Left forelimb (tissue), 1 donor: ENCODE results near the gene ACP3.
"Not testable (repeated sequence)": the region's sequence is repeated elsewhere in the genome, so short reads cannot be mapped to it uniquely, and the experiment has no call there.

Experiments
- DNase-seq: peaks from one replicate; pipeline ENCODE4 v3.0.0-alpha.2; 2018; ENCODE audit warnings: low spot score

ACP3 gene, protein sequence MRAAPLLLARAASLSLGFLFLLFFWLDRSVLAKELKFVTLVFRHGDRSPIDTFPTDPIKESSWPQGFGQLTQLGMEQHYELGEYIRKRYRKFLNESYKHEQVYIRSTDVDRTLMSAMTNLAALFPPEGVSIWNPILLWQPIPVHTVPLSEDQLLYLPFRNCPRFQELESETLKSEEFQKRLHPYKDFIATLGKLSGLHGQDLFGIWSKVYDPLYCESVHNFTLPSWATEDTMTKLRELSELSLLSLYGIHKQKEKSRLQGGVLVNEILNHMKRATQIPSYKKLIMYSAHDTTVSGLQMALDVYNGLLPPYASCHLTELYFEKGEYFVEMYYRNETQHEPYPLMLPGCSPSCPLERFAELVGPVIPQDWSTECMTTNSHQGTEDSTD

DNA sequence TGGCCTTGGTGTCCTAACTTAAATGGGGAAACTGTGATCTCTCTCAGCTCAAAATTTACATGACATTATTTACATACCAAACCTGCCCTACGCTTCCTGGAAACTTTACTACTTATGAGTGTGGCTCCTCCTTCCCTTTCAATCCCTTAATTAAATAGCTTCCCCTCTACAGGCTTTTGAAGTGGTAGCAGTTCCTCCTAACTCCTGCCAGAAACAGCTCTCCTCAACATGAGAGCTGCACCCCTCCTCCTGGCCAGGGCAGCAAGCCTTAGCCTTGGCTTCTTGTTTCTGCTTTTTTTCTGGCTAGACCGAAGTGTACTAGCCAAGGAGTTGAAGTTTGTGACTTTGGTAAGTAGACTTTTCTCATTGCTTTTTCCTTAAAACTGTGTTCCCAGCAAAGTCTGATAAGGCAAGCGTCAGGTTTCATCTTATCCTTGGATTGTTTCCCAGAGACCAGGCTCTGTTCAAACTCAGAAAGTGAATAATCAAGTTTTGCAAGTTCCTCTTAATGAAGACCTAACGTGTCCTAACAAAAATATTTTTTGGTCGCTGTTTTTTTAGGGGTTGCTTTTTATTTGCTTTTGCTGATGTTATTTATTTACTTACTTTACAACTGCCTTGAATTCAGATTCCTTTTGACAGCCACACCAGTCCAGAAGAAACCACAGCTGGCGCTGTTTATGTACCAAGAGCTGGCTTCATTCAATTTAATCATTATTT, at the start of gene ACP3:
ACP3 (plus strand) TSS at position 179 of the 720 bp plus-strand sequence; CDS start at position 229, 50 bp downstream.
- no peak for DNase-seq

DNA sequence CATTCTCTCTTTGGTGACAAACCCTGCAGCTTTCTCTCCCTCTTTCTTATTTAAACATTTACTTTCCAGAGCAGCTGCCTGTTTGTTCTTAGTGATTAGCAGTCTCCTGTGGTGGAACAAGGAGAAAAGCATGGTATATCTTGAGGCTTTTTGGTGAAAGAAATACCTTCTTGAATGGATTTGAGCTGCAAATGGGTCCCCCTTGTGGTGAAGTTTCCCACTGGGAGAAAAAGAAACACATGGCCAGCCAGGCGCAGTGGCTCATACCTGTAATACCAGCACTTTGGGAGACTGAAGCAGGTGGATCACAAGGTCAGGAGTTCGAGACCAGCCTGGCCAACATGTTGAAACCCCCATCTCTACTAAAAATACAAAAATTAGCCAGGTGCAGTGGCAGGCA, 48.3 kb upstream of the ACP3 start:
- no peak for DNase-seq

DNA sequence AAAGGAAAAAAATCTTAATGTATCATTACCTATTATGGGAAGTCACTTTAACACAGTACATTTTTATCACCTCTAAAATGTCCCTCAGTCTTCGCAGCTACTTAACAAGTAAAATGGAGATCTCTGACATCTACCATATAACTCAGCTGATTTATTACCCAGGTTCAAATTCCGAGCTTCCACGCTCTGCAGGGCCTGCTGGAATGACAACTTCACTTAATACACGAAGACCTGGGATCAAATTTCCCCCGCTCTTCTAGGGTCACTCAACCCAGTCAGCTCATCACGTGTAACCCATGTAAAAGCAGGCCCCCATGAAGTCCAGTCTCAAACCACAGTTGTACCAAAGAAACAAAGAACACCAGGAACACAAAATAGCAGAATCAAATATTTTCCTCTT, 44.2 kb upstream of the ACP3 start:
- no peak for DNase-seq

DNA sequence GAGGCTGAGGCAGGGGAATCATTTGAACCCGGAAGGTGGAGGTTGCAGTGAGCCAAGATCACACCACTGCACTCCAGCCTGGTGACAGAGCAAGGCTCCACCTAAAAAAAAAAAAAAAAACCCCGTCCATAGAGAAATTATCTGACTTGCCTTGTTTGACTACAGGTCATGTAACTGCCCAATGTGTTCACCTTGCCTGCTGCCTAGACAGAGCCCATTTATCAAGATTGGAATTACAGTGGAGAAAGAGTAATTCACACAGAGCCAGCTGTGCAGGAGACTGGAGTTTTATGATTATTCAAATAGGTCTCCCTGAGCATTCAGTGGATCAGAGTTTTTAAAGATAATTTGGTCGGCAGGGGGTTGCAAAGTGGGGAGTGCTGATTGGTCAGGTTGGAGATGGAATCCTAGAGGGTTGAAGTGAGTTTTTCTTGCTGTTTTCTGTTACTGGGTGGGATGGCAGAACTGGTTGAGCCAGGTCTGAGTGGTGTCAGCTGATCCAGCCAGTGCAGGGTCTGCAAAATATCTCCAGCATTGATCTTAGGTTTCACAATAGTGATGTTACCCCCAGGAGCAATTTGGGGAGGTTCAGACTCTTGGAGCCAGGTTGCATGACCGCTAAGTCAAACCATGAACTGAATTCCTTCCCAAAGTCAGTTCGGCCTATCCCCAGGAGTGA, 40.8 kb upstream of the ACP3 start:
- DNase-seq: no peak

DNA sequence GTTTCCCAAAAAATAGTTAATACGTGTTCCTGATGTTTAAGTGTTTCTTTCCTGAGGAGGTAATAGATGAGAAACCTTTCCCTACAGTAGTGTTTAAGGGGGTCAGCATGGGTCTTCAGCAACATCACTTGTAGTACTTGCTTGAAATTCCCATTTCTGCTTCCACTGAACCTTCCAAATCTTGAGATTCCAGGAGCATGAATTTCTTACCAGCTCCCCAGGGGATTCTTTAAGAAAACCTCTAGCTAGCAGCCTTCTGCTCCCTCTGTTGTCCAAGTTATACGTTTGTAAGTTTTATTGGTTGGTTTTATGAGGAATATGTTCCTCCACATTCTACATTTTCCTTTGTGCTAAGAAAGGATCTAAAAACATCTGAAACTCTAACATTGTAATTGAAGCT, 38.2 kb upstream of the ACP3 start:
- DNase-seq: no peak

DNA sequence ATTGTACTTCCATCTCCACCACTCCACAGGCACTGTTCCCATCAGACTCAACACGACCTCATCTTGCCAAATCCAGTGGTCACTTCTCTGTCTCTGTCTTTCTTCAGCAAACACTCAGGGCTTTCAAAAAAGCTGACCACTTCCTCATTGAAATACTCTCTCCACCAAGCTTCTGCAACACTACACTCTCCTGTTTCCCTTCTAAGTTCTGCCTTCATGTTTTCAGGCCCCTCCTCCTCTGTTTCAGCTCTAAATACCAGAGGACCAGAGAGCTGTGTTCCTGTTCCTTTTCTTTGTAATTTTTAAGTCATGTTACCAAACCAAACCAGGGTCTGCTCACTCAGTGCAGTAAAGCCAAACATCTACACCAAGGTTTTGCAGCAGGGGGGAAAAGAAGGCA, 33.8 kb upstream of the ACP3 start:
- DNase-seq: no peak

DNA sequence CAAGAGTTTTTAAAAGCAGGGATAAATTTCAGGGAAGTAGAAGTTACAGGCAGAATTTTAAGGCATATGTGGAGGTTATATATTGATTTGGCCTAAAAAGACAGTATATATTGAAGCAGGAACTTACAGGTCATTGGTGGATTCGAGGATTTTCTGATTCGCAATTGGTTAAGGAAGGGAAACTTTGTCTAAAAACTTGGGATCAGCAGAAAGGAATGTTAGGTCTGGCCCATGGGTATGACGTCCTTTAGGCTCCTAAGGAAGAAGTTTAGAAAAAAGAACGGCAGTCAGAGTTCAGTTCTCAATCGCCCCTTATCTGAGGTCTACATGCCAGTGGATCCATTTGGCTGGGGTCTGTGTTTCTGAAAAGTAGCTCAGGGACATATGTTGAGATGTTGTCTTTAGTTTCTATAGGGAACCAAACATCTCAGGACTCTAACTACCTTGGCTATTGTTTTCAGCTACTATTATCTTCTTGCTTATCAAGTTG, 33.2 kb upstream of the ACP3 start:
- no peak for DNase-seq

DNA sequence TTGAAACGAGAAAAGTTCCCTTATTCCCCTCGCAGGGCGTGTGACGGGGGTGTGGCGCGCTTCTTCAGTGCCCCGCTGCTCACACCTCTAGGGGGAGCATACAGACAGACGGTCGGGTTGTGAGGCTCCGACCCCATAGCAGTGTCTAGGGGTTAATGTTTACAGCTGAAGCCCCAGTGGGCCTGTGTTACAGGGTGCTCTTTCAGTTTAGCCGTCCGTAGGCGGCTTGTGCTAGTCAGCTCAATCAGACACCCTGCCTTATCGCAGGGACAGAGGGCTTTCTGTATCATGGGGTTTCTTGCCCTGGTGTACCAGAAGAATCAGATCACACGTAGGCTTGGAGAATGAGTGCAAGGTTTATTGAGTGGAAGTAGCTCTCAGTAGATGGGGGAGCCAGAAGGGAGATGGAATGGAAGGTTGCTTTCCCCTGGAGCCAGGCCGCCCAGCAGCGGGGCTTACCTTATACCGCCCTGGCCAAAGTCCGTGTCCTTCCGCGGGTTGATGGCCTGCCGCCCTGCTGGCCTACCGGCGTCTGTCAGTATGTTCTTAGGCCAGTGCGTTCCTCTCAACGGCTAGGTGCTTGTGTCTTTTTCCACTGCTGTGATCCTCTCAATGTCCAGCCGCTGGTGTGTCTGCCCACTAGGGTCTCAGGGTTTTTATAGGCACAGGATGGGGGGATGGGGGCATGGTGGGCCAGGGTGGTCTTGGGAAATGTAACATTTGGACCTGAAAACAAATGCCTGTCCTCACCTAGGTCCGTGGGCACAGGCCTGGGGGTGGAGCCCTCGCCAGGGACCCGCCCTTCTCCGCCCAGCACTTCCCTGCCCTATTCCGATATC, 32.2 kb upstream of the ACP3 start:
- no peak for DNase-seq

DNA sequence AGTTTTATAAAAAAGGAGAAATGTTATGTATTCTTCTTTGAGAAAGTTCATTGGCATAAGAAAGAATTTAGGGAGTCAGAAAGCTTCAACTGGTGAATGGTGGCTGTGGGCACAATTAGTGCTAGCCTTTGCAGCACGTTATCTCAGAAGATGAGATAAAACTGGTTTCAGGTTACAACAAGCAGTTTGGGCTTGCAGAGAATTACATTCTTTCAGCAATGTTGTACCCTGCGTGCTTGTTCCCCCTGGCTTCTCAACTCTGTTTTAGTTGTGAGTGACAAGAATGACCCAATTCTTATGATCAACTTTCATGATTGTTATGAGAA, 31.6 kb upstream of the ACP3 start:
- no peak for DNase-seq

DNA sequence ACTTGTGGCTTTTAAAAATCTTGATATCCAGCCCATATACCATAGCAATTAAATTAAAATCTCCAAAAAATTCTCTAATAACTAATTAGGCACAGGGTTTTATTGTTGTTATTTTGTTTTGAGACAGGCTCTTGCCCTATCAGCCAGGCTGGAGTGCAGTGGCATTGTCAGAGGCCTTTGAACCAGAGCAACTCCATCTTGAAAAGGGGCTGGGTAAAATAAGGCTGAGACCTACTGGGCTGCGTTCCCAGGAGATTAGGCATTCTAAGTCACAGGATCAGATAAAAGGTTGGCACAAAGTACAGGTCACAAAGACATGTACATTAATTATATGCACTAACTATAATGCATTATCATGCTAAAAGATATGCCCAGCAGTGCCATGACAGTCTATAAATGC, 31.2 kb upstream of the ACP3 start:
- DNase-seq: no peak

DNA sequence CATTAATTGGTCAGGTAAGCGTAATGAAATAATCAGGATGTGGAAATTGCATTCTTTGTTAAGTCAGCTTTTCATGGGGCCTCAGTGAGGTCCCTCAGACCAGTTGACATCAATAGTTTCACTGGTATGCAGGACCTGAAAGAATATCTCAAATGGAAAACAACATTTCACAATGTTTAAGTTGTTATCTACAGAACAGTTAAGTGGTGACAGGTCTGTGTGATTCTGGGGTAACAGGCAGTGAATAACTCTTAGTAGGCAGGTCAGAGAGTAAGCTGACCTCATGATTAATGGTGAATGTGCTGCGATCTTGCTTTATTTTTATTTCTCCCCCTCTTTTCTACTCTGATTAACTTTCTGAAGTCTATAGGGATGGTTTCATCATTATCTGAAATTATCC, 28.9 kb upstream of the ACP3 start:
- no peak for DNase-seq

DNA sequence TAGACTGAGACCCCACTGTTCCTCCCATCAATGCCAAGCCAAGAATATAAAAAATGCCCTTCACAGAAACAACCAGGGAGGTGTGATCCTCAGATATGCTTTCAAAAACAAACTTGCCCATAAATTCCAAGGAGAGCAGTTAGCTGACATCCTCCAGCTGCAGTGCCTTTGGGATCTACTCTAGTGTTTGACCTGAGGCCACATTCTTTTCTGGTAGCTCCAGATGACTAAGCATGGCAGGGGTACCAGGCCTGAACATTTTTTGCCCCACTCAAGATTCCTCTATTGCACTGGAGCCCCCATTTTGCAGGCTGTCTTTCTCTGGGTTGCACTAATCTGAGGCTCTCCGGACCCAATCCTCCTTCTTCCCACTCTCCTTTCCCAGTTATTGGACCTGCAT, 27.9 kb upstream of the ACP3 start:
- DNase-seq: no peak

DNA sequence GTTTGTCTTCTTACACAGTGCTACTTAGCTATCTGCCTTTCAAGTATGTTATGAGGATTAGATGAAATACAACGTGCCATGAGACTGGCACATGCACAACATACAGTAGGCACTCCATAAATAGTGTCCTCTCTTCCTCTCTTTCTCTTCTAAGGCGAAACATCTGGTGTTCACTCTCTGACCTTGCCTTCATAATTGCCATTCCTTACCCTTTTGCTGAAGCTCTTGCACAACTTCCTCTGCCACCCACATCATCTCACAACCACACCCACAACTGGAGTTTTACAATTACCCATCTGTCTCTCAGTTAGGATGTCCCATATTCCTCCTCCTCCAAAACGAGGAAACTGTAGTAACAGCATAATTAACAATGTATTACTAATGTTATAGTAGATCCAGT, 26.4 kb upstream of the ACP3 start:
- no peak for DNase-seq

DNA sequence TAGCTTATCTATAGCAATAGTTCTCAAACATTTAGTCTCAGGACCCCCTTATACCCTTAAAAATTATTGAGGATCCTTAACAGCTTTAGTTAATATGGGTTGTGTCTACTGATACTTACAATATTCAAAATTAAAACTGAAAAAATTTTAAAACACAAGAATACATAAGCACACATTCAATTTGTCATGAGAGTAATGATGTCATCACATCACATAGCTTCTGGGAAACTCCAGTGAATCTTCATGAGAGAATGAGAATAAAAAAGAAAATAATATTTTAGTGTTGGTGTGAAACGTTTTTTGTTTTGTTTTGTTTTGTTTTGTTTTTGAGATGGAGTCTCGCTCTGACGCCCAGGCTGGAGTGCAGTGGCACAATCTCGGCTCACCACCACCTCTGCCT, 25.2 kb upstream of the ACP3 start:
- no peak for DNase-seq

DNA sequence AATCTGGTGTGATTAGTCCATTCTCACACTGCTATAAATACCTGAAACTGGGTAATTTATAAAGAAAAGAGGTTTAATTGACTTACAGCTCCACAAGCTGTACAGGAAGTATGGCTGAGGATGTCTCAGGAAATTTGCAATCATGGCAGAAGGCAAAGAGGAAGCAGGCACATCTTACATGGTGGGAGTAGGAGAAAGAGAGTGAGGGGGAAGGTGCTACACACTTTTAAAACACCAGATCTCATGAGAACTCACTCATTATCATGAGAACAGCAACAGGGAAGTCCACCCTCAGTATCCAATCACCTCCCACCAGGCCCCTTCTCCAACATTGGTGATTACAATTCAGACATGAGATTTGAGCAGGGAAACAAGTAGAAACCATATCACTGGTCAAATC, 24.0 kb upstream of the ACP3 start:
- DNase-seq: no peak

DNA sequence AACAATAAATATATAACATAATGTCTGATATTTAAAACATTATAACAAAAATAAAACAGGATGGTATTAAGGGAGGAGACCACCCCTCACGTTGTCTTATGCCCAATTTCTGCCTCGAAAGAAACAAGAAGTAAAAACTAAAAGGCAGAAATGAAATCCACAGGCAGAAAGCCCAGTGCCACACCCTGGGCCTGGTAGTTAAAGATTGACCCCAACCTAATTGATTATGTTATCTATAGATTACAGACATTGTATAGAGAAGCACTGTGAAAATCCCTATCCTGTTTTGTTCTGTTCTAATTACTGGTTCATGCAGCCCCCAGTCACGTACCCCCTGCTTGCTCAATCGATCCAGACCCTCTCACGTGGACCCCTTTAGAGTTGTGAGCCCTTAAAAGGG, 22.3 kb upstream of the ACP3 start:
- DNase-seq: no peak

DNA sequence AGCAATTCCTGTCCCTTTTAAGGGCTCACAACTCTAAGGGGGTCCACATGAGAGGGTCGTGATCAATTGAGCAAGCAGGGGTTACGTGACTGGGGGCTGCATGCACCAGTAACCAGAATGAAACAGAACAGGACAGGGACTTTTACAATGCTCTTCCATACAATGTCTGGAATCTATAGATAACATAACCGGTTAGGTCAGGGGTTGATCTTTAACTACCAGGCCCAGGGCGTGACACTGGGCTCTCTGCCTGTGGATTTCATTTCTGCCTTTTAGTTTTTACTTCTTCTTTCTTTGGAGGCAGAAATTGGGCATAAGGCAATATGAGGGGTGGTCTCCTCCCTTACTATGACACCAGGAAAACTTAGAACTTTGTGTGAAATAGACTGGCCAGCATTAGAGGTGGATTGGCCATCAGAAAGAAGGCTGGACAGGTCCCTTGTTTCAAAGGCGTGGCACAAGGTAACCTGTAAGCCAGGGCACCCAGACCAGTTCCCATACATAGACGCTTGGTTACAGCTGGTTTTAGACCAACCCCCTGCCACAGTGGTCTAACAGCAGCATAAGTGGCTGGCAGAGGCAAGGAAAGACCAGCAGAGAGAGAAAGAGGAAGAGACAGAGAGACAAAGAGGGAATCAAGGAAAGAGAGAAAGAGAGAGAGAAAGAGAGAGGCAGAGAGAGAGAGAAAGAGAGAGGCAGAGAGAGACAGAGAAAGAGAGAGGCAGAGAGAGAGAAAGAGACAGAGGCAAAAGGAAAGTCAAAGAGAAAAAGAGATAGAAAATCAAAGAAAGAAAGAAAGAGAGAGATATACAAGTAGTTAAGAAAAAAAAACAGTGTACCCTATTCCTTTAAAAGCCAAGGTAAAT, 13.6 kb upstream of the ACP3 start:
- not testable (repeated sequence) for DNase-seq

DNA sequence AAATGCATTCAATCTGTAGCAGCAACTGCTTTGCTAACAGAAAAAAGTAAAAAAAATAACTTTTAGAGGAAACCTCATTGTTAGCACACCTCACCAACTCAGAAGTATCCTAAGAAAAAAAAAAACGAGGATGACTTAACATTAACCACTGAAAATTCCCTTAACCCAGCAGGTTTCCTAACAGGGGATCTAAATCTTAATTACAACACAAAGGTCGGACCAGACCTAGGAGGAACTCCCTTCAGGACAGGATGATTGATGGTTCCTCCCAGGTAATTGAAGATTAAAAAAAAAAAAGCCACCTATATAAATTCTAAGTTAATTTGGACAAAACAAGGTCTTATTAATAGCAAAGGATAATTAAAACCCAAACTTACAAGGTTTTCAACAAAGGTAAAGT, 12.9 kb upstream of the ACP3 start:
- DNase-seq: not testable (repeated sequence)

DNA sequence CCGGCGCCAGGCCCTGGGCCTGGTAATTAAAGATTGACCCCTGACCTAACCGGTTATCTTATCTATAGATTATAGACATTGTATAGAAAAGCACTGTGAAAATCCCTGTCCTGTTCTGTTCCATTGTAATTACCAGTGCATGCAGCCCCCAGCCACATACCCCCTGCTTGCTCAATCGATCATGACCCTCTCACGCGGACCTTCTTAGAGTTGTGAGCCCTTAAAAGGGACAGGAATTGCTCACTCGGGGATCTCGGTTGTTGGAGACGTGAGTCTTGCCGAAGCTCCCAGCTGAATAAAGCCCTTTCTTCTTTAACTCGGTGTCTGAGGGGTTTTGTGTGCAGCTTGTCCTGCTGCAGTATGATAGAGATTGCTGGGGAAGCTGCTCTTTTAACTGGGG, 7.2 kb upstream of the ACP3 start:
- not testable (repeated sequence) for DNase-seq

DNA sequence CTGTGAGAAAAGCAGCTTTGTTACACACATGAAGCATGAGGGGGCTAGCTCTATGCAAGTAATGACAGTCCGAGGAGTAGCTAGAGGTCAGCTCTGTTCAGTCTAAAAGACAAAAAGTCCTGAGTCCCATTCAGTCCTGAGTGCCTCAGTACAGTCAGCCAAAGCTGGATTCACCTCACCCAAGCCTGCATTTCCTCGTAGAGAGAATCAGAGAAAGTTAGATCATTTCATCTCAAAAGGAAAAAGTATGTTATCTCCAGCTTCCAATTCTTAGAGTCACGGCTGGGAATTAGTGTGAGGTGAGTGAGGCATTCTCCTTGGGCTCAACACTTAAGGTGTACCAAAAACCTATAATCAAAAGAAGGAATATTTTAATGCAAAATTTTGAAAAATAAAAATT, 5.9 kb upstream of the ACP3 start:
- DNase-seq: no peak

DNA sequence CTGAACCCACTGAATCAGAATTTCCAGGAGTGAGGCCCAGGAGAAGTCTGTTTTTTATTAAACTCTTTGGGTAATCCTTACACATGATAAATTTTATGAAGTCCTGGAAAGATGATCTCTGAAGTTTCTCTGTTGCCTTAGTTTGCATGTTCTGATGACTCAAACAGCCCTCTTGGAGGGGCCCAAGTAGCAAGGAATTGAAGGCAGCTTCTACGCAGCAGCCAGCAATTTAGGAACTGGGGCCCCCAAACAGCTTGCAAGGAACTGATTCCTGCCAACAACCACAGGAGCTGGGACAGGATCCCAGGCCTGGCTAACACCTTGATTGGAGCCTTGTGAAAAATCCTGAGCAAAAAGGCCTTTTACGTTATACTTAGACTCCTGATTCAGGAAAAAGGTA, 5.4 kb upstream of the ACP3 start:
- DNase-seq: peak; percentile 79
